Activated T-helper 9 cell treated with anti-CD3 and anti-CD28 coated beads, Interleukin-2, amount 50 U/mL, for 16 hours (primary cell): Measurements from ENCODE around the gene NEGR1.

Experiments
- DNase-seq: peaks from one replicate; pipeline ENCODE4 v3.0.0-alpha.2; 2020; ENCODE audit warnings: low read depth

Gene NEGR1

DNA sequence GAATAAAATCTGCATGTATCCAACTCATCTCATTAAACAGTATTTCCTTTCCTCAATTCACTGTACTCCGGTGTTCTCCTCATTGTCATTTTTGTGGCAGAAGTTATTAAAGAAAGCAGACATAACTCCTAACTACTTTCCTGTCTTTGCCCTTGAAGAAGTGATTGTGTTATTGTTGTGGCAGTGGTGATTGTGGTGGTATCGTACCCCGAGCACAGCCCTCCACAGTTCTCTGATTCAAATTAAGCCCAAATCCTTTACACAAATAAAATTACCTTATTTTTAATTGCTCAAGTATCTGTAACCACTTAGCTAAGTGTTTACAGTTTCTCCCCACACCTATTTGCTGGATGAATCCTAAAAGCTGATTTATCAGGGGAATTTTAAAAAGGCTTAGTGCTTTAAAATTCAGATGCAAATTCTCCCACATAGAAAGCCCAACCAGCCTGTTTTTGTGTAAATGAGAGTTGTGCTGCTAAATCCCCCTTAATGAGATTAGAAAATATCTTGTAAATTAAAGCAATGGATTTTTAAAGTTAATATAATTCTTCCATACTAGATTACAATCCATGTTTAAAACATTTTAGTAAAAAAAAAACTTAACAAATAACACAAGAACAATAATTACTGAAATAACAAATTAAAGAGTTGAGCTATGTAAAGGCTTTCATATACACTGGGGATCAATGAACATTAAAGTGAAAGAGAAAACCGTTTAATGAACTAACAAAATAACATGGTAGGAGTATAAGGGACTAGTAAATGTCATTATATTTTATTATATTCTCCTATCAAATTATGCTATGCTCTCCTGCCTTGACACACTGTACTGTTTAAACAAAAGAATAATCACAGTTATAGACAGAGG is 259.0 kb downstream of the NEGR1 start:
- DNase-seq, result no peak

DNA sequence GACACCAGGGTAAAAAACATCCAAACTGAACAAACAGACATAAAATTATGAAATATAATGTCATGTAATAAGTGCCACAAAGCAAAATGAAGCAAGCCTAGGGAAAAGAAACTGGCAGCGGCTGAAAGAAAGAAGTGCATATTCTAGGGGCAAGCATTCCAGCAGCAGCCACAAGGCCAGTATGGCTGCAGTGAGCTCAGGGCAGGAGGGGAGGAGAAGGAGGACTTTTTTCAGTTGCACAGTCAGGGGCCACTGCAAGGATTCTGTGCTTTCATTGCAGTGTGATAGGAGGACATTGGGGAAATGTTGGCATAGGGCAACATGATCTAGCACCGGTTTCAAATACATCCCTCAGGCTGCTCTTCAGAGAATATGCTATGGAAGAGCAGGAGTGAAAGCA is 263.8 kb downstream of the NEGR1 start:
- DNase-seq, result no peak

DNA sequence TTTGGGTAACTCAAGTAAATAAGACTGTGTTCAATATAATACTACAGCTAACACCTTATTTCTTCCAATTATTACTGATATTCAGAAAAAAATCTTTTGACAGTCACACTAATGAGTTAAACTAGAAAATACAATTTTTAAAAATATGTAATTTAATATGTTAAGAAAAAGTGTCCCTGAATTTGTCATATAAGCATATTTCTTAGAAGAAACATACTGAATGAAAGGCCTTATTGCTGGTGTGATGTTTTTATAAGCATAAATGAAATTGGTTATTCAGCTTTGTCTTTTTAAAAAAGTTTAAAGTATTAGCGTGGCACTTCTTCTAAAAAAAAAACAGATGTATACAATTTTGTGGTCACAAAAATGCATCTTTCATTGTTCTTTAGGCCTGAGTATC is 267.3 kb downstream of the NEGR1 start:
- no peak for DNase-seq

DNA sequence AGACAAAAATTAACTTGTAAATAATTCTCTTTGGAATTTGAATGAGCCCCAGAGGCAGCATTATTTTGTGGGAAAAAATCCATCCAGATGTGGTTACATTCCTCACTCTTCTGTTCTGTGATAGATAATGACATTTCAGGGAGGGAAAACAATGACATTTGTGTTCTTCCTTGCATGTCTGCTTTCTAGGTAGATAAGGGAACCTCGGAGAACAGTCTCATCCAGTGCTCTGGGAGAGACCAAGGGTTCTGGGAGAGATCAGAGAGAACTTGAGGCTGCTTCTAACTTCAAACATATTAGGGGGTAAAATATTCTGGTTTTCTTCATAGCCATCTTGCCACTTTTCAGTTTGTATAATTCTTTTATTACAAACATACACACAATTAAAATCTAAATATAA is 269.2 kb downstream of the NEGR1 start:
- DNase-seq, result no peak

DNA sequence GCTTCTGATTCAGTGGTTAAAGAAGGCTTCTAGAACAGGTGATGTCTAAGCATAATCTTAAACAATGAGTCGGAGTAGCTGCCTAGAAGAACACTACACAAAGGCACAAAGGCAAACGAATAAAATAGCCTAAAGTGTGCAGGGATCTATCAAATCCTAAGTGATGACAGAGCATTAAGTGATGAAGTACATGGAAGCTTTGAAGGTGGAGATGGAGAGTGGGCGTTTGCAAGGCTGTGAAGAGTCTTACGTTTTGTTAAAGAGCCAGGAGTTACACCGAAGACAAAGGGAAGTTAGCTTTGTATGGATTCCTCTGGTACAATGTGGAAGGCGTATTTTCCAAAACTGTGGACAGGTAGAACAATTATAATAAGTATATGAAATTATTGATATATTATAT is 270.6 kb downstream of the NEGR1 start:
- no peak for DNase-seq

DNA sequence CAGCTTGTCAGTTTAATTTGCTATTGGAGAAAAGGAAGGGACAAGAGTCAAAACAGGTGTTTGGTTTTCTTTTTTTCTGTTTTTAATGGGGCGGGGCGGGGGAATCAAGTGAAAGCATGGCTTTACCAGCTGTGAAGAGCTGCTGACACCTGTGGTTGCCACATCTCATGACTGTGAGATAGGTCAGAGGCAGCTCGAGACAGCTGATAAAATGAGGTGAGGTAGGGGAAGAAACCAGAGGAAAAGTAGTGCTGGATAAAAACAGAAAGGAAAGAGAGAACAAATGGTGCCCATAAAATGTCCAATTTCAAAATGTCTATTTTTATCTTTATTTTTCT is 272.3 kb downstream of the NEGR1 start:
- no peak for DNase-seq

DNA sequence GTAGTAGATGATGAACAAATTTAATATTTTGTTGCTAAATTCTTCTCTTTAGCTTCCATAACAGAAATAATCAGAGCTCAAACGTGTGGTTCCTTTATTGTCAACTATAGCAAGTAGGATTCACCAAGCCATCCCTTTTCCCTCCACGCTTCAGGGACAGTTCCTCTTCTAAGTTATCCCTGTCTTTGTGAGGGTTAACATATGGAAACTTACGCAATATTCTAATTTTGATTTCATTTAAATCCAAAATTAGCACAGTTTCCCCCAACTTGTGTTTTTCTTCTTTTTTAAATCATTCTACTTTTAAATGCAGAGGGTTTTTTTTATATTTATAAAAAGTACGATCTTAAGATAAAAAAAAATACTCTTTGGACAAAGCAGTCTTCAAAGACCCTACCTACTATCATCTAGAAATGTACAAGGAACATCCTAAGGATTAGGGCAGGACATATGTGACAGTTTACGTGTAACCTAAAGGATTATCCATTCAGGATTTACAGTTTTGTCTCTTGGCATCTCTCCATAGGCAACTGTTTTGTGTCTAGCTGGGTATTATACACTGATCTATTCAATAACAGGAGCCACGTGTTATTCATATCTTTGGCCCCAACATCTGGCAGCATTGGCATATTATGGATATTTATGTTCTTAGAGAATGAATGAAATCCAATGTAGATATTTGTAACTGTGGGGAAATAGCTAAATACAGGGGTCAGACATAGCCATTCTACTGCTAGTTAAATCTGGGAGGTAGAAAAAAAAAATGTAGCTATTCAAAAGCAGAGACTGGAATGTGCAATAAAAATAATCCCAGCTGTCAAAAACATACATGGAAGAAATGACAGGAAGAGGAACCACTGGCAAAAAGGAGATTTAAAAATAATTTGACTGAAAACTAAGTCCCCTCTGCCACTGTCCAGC is 272.9 kb downstream of the NEGR1 start:
- DNase-seq, result no peak

DNA sequence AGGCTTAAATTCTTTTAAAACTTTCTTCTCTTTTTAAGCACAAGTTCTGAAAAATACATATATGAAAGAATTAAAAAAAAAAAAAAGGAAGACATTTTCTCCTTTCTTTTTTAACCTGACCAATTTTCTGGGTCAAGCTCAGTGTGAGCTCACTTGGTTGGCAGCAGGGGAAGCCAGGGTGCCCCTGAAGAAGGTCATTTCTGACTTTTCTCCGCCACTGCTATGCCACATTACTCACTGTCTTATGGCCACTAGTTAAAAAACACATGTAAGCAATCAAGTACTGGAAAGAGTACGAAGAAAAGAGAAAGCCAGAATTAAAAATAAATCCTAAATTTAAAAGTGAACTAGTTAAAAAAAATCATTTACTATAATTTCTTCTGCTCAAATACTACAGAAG is 275.0 kb downstream of the NEGR1 start:
- DNase-seq, result no peak

DNA sequence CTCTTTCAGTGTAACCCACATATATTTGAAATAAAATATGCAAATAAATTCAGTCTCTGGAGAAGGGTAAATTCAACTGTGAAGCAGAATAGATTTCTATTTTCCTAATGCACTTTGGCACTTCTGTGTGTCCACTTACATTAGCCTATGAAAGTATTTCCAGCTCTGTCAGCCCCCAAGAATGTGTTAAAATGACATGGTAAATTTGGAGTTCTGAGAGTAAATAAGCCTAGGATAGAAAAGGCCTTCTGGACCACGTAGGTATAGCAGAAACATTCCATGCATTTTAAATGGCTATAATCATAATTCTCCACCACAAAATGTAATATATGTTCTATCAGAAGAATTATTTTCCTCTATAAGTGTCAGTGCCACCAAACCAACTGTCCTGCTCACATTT is 276.2 kb downstream of the NEGR1 start:
- DNase-seq, result no peak

DNA sequence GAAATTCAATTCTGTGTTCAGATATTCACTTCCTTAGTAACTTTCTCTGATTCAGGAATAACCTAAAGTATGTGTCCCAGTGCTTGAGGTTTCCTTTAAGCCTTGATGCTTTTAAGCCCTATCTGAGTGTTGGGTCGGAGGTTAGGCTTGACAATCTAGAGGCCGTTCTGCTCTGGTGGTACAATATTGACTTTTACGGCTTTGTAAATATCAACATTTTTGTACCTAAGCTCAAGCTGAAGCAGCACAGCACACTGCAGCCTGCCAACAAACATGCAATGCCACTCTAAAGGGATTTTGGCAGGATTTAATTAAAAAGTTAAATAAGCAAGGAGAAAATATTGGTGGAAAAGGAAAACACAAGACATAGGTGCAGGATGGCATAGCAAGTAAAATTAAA is 279.2 kb downstream of the NEGR1 start:
- no peak for DNase-seq

DNA sequence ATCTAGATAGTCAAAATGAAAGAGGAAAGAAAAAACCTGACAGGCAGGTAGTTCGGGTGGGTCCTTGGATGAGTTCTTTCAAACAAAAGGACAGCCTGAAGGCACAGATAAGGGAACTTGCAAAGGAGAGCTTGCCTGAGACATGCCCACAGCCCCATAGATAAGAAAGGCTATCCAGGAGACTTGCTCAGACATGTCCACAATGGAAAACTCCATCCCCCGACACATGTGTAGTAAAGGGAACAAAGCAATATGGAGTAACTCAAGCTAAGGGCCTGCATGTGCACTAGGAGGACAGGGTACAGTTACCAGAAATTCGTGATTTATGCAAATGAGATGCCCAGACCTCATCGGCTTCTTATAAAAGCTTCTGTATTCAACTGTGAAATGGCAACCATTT is 281.5 kb downstream of the NEGR1 start:
- DNase-seq, result no peak

DNA sequence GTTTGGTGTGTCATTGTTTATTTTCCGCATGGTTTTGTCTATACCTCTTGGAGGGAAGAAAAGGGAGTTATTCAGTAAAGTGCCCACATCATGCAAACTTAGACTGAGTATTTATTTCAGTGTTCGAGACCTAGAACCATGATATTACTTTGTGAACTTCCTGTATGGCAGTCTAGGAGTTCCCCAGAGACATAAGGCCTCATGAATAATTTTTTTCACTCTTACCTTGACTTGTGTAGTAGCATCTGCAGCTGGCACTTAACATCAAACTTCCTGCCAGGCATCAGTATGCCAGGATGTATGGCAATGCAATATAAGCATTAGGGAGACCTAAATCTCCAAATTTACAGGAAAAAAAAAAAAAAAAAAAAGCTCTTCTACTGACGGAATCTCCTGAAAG is 287.7 kb downstream of the NEGR1 start:
- DNase-seq, result no peak

DNA sequence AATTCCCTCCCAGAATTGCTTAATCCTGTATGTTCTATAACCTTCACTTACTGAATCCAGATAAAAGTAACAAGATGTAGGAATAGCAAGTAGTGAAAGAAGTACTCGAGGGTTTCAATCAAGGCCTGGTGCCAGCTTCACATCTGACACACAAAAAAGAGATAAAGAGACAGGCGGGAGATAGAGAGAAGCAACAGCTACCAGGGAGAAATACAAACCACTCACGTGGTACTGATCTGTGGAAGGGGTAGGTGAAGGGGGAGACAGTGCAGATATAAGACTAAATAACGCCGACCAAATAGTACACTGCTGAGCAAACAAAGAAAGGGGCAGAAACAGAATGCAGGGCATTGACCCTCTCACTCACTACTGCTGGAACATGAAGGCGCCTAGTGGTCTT is 295.2 kb downstream of the NEGR1 start:
- no peak for DNase-seq

DNA sequence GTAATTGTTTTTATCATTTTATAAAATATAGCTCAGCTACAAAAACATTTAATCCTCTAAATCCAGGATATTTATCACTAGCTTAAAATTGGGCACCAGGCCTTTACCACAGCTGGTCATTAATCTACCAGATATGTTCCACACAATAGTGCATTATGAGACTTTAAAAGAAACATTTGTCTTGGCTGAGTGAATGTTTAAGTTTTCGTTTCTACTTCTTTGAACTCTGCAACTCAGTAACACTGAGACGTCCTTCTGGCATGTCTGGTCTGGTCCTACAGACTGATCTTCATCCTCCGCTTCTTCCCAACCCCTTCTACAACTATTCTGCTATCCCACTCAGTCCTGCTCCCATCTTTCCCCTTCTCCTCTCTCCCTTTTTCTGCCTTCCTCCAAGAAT is 296.2 kb downstream of the NEGR1 start:
- no peak for DNase-seq

DNA sequence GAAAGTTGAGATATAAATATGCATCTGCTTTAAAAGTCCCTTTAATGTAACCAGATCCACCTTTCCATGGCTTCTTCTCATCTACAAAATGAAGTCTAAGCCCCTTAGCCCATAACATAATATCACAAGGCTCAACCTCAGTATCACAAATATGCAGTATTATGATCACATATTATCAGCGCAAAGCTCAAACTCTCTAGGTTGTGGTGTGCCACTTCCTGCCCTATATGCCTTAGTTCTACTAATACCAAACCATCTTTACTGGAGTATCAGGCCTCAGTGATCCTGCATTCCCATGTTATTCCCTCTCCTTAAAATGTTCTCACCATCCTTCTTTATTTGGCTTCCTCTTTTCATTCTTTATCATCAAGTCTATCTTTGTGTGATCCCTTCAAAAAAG is 301.8 kb downstream of the NEGR1 start:
- no peak for DNase-seq

DNA sequence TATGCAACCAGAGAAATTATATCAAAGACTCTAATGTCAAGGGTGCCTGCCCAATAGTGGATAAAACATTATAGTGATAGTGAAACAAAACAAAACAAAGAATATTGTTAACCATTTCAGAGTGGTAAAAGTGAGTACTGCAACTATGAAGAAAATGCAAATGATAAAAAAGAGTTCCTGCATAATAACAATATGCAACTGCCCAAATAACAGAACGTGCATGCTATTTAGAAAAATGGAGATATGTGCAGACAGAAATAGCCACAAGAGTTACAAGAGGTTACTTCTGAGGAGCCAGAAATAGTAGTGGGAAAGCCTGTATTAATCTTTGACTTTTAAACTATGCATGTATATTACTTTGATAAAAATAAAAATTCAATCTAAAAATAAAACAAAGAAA is 302.5 kb downstream of the NEGR1 start:
- DNase-seq, result no peak

DNA sequence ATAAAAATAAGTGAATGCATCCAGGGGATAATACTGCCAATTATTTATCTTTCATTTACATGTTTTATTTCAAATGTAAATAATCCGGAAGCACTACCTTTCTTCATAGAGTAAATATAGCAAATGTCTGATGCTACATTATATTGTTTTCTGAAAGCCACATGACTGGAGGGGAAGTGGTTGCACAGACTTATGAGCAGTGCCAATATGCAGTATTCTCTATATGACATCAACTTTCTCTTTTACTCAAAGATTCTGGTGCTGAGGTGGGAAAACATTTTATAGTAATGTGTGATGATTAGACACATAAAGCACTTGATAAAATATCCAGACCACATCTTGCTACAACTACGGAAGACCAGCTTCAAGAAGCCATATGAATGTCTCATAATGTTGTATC is 314.7 kb downstream of the NEGR1 start:
- DNase-seq, result no peak

DNA sequence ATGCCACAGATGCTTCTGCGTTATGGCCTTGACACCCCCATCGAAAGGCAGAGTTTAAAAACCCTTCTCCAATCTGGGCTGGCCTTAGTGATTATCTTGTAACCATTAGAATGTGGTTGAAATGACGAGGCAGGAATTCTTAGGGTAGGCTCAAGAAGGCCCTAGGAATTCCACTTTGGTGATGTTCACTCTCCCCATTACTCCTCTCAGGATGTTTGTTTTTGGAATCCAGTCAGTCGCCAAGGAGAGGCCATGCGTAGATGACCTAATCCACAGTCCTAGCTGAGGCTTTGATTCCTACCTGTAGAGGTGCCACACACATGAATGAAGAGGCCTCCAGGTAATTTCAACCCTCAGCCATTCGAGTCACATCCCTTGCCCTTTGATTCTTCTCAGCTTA is 318.2 kb downstream of the NEGR1 start:
- DNase-seq, result no peak

DNA sequence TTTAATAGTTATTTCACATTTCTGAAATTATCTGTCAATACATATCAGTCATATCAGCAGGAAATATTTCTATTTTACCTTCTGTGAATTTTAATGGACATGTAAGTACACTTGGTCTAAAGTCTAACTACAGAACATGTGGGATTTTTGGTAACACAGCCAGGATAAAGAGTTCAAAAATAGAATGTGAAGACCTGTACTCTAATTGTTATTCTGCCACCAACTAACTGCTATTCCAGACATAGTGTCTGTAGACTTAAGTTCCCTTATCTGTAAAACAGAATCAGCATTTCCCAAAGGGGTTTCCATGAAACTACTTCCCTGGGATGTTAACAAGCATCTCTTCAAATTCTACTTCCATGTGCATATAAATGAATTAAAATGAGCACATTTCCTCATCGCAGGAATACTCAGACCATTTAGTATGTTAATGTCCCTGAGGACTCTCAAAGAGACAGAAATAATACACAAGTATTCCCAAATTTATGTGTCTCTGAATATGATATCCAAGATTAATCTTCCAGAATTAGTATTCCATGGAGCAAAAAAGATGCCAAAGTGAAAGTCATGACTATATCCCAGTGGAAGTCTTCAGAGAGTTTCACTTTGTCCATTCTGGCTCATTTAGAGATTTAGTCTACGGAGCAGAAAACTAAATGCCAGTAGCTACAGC is 325.6 kb downstream of the NEGR1 start:
- DNase-seq, result no peak

DNA sequence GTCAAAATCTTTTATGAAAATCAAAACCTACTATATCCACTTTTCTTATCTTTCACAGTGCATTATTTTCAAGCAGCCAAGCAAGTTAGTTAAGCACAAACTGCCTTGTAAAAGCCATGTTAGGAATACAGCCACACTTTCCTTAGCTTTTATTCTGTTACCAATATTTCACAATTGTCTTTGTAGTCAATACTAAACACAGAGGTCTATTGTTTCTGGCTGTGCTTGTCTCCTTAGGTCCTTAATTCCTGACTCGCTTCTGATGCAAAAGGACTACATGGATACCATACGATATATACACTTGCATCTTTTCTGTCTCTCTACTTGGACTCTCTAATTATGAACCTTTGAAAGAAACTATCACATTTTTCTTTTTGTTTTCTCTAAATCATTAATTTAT is 331.8 kb downstream of the NEGR1 start:
- no peak for DNase-seq

DNA sequence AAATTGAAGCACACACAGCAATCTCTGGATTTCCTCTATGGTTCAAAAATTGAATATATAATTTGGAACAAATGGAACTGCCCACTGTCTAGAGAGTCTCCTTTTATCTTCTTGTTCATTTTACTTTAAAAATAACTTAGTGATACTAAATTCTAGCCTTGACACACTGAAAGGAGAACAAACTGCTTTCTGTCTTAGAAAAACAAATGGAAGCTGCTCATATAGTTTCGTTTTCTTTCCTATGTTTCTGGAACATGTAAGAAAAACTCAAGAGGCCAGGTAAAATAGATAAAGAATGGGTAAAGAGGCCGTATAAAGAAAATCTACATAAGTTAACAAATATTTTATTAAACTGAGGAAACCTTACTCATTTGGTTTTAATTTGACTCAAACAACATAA is 332.7 kb downstream of the NEGR1 start:
- DNase-seq, result no peak

DNA sequence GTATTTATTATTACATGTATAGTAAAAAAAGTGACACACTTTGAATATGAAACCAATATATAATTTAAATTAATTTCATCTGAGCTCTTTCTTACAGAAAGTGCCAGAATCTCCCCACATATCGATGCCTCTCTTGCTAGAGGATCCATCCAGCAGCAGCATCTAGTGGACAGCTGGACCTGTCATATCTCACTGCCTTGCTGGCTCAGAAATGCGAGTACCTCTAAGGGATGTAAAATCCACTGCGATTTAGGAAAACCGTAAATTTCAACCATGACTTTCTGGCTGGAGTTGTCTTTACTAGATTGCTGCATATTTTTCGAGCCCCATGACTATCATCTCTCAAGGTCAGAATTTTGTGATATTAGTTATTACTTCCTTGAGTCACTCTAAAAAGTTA is 333.8 kb downstream of the NEGR1 start:
- DNase-seq, result no peak

DNA sequence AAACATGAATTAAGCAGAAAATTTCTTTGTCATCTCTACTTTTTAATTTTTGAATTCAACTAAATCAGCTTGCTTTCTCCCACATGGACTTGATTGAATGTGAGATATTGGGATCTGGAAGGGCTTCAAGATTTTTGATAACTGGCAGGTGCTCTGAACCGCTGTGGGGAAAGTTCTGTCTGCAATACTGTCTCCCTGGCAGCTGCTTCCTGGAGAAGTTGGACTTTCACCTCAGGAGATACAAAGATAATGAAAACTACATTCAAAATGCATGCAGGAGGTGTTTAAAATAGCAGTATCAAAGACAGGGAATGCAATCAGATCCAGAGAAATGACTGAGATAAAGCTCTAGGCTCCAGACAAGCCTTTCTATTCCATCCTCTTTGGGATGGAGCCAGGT is 338.3 kb downstream of the NEGR1 start:
- DNase-seq, result no peak
